ENCODE measurements around the gene IL17REL.
A peak's percentile ranks its signal among the peaks of the same experiment; 100 is the strongest.

The IL17REL gene

GRCh38 chr22:50046481-50047245 lies 34.1 kb upstream of the IL17REL start:
- DNase-seq = peak in 3 of 10 donors; percentile 50 to 55 (median 54)
- intact Hi-C loops (cut with DNase I) = no loop called here

- peak in 1 of 10 donors; percentile 54 for DNase-seq
- intact Hi-C loops (cut with DNase I) = no loop called here
Observed at GRCh38 chr22:50046019-50046415, 33.5 kb upstream of the IL17REL start.

GRCh38 chr22:50045211-50046018 lies 32.9 kb upstream of the IL17REL start:
- intact Hi-C loops (cut with DNase I) = no loop called here

GRCh38 chr22:50044485-50045118 lies 32.0 kb upstream of the IL17REL start:
- DNase-seq = peak in 2 of 10 donors; percentile 64 to 65
- intact Hi-C loops (cut with DNase I) = no loop called here

More at GRCh38 chr22:50045211-50046018, 32.9 kb upstream of the IL17REL start:
- peak in 3 of 10 donors; percentile 59 to 72 (median 67) for DNase-seq

GRCh38 chr22:50041361-50042065 lies 28.9 kb upstream of the IL17REL start:
- peak in 2 of 10 donors; percentile 48 to 67 for DNase-seq
- intact Hi-C loops (cut with DNase I) = no loop called here

GRCh38 chr22:50040717-50041116 lies 28.2 kb upstream of the IL17REL start:
- intact Hi-C loops (cut with DNase I) = no loop called here
- peak in 2 of 10 donors; percentile 60 to 67 for DNase-seq

- DNase-seq = peak in 3 of 10 donors; percentile 45 to 66 (median 48)
- intact Hi-C loops (cut with DNase I) = no loop called here
Observed at GRCh38 chr22:50039669-50040443, 27.3 kb upstream of the IL17REL start.

- intact Hi-C loops (cut with DNase I) = no loop called here
- DNase-seq = peak in 2 of 10 donors; percentile 74 to 77
Observed at GRCh38 chr22:50035976-50036724, 23.6 kb upstream of the IL17REL start.

- peak in 2 of 10 donors; percentile 59 to 61 for DNase-seq
- intact Hi-C loops (cut with DNase I) = no loop called here
Observed at GRCh38 chr22:50035131-50035881, 22.7 kb upstream of the IL17REL start.

- intact Hi-C loops (cut with DNase I) = loop anchor here (5.0 kb wide), 1 partner anchor 37 kb away; no protein-coding TSS in a partner anchor
- peak in 2 of 10 donors; percentile 59 to 72 for DNase-seq
Observed at GRCh38 chr22:50034126-50035081, 21.8 kb upstream of the IL17REL start.

GRCh38 chr22:50032941-50033601 lies 20.5 kb upstream of the IL17REL start:
- intact Hi-C loops (cut with DNase I) = loop anchor here (5.0 kb wide), 1 partner anchor 36 kb away; no protein-coding TSS in a partner anchor
- peak in 2 of 10 donors; percentile 70 to 75 for DNase-seq

GRCh38 chr22:50032109-50032871 lies 19.7 kb upstream of the IL17REL start:
- DNase-seq = peak in 2 of 10 donors; percentile 65 to 78
- intact Hi-C loops (cut with DNase I) = loop anchor here (5.0 kb wide), 1 partner anchor 35 kb away; no protein-coding TSS in a partner anchor

- DNase-seq = peak in 2 of 10 donors; percentile 80 to 82
- intact Hi-C loops (cut with DNase I) = loop anchor here (5.0 kb wide), 1 partner anchor 34 kb away; no protein-coding TSS in a partner anchor
Observed at GRCh38 chr22:50031189-50032091, 18.9 kb upstream of the IL17REL start.
